Measurements from ENCODE around the gene PHF13. TPM values are rescaled to one million over a fixed set of nuclear protein-coding genes. Genes with fewer than 3 reads are reported as not detected.

Gene PHF13
- total RNA-seq, 6 experiments from 2014 or later, result 2.7 to 6.2 (median 4.5) TPM

- ATAC-seq, result peak in 1 of 4 donors; percentile 29
- no peaks in the 10 kb centered on the region for H3K4me1 ChIP-seq
- no peak overlapping the region for H3K27ac ChIP-seq
- no peak for DNase-seq
- peaks cover 0 to 23% (median 3%) of the 10 kb centered on the region in 4 donors for H3K36me3 ChIP-seq
- intact Hi-C loops (cut with DNase I), result no loop called here
- TF ChIP-seq POLR2A (IDR thresholded peaks at IDR 0.05), result no peak
- no peak for TF ChIP-seq CTCF (IDR thresholded peaks at IDR 0.05)
- WGBS (ENCODE audit: insufficient coverage, low coverage, low lambda C conversion rate, missing lambda C conversion rate), result 92% methylated on average over 2 of the region's 2 CpGs
- H3K27me3 ChIP-seq, result no peaks in the 10 kb centered on the region
- no peaks in the 10 kb centered on the region for H3K9me3 ChIP-seq
- no peak overlapping the region for H3K4me3 ChIP-seq
These were observed 59.0 kb downstream of the PHF13 start for GRCh38 chr1:6672558-6672957.

Other genes with a start within 250 kb of the PHF13 start
- 10 to 100 TPM; 10.8 to 19.7 (median 14.1) TPM for gene ACOT7, start 220.0 kb upstream of the PHF13 start, total RNA-seq
- 1 to 10 TPM in 1 of 6 experiments, under 1 TPM in 2, not detected in 3; 0.27 to 1.2 (median 0.68) TPM for gene HES2, start 193.8 kb upstream of the PHF13 start, total RNA-seq
- 100 to 1,000 TPM in 4 of 6 experiments, 10 to 100 TPM in 2; 81.6 to 149 (median 120) TPM for gene ESPN, start 189.0 kb upstream of the PHF13 start, total RNA-seq
- gene TNFRSF25, start 147.6 kb upstream of the PHF13 start, total RNA-seq, result 1 to 10 TPM; 1.1 to 3.2 (median 2.1) TPM
- 1 to 10 TPM in 5 of 6 experiments, under 1 TPM in 1; 0.70 to 2.3 (median 1.5) TPM for gene PLEKHG5, start 122.1 kb upstream of the PHF13 start, total RNA-seq
- 10 to 100 TPM in 3 of 6 experiments, 1 to 10 TPM in 3; 8.9 to 13.1 (median 10.7) TPM for gene NOL9, start 59.2 kb upstream of the PHF13 start, total RNA-seq
- under 1 TPM in 1 of 6 experiments, not detected in 5; 0.26 TPM for gene TAS1R1, start 58.4 kb upstream of the PHF13 start, total RNA-seq
- gene ZBTB48, start 33.7 kb upstream of the PHF13 start, total RNA-seq, result 10 to 100 TPM in 4 of 6 experiments, 1 to 10 TPM in 2; 5.9 to 43.1 (median 19.5) TPM
- 10 to 100 TPM; 12.1 to 24.6 (median 20.0) TPM for gene KLHL21, start 10.9 kb upstream of the PHF13 start, total RNA-seq
- gene THAP3, start 11.1 kb downstream of the PHF13 start, total RNA-seq, result 10 to 100 TPM in 4 of 6 experiments, 1 to 10 TPM in 2; 5.9 to 11.3 (median 10.3) TPM
- 10 to 100 TPM; 24.9 to 36.0 (median 28.6) TPM for gene DNAJC11, start 88.1 kb downstream of the PHF13 start, total RNA-seq
- 10 to 100 TPM; 32.3 to 49.4 (median 37.2) TPM for gene CAMTA1, start 171.7 kb downstream of the PHF13 start, total RNA-seq